ENCODE measurements around the gene WDR74.

Gene WDR74

DNA sequence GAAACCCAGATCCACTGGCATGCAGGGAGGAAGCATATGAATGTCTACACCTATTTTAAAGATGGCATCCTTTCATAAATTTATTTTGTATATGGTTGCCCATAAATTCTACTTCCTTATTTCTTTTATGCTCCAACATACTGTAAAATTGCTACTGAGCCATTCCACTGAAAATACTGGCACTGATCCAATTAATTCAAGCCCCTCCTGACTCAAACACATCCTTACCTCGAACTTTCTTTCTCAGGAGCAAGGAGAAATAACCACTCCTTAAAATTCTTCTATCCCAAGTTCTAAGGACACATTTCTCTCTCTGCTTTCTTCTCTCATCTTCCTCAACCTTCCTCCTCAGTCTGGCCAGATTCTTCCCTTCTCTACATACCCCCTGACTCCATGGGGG lies 28.6 kb downstream of the WDR74 start:
- no peak overlapping the region for H3K4me3 ChIP-seq (ENCODE audit: low read depth, low read length)
- H2AFZ ChIP-seq (ENCODE audit: low read length, unreplicated experiment) = no peak overlapping the region
- peaks cover under 1% of the 10 kb centered on the region for H3K36me3 ChIP-seq (ENCODE audit: insufficient read depth, low read length)
- no peaks in the 10 kb centered on the region for H3K27me3 ChIP-seq (ENCODE audit: insufficient read depth, low read length)
- no peak overlapping the region for H3K27ac ChIP-seq (ENCODE audit: low read depth, low read length)
- no peaks in the 10 kb centered on the region for H3K79me2 ChIP-seq (ENCODE audit: control insufficient read depth, insufficient read depth, low read length, unreplicated experiment)
- peaks cover 13% of the 10 kb centered on the region for H3K4me1 ChIP-seq (ENCODE audit: control insufficient read depth, insufficient read depth, low read length, unreplicated experiment)

DNA sequence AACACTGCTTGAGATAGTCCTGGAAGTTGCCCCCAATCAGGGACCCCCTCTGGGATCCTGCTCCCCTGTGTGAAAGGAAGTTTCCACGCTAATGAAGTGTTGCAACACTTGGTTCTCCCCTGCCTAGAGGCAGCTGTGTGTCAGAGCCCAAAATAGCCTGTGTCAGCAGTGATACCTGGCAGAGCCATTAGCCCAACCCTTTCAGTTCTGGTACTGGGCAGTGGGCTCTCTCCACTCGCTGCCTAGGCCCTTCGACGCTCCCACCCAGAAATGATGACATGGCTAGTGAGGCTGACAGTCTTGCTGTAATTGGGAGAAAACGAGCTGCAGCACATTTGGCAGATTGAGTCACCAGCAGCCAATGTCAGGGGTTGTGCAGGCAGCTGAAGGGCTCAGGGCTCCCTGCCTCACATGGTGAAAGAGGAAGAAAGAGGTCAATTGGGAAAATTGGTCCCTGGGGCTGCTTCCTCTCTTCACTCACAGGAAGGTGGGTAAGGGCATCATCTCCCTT lies 32.7 kb downstream of the WDR74 start:
- Histone ChIP-seq H3K36me3 (ENCODE audit: insufficient read depth, low read length) (peaks cover 15% of the 10 kb centered on the region), H3K4me3 (ENCODE audit: low read depth, low read length) (no peak overlapping the region), H3K27ac (ENCODE audit: low read depth, low read length) (peak overlapping the region; percentile 16), H3K4me1 (ENCODE audit: control insufficient read depth, insufficient read depth, low read length, unreplicated experiment) (peaks cover 22% of the 10 kb centered on the region), H3K27me3 (ENCODE audit: insufficient read depth, low read length) (no peaks in the 10 kb centered on the region), H2AFZ (ENCODE audit: low read length, unreplicated experiment) (no peak overlapping the region), H3K79me2 (ENCODE audit: control insufficient read depth, insufficient read depth, low read length, unreplicated experiment) (peaks cover 32% of the 10 kb centered on the region)

DNA sequence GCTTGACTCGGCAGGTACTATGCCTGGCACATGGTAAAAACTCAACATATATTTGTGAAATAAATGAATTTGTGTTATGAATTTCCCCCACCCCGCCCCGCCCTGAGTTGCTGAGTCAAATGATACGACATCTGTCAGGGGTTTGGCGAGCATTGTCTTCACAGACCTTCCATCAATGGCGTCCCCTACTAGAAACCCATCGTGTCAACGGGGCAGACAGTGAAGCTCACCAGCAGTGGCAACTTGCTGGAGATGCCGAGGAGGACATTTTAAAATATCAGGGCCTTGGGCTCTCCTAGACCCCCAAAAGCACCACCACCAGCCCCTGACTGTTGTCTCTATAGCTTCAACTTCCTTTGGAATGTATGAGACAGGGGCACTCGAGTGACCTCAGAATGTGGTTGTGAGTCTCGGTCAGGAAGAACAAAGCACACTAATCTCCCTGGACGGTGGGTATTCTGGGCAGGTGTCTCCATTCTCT lies 33.4 kb downstream of the WDR74 start:
- Histone ChIP-seq H2AFZ (ENCODE audit: low read length, unreplicated experiment) (peak overlapping the region; percentile 78), H3K79me2 (ENCODE audit: control insufficient read depth, insufficient read depth, low read length, unreplicated experiment) (peaks cover 32% of the 10 kb centered on the region), H3K36me3 (ENCODE audit: insufficient read depth, low read length) (peaks cover 21% of the 10 kb centered on the region), H3K27me3 (ENCODE audit: insufficient read depth, low read length) (no peaks in the 10 kb centered on the region), H3K27ac (ENCODE audit: low read depth, low read length) (peak overlapping the region; percentile 16; the same call in 1 of the 2 replicates), H3K4me3 (ENCODE audit: low read depth, low read length) (peak overlapping the region; percentile 99), H3K4me1 (ENCODE audit: control insufficient read depth, insufficient read depth, low read length, unreplicated experiment) (peaks cover 22% of the 10 kb centered on the region)

DNA sequence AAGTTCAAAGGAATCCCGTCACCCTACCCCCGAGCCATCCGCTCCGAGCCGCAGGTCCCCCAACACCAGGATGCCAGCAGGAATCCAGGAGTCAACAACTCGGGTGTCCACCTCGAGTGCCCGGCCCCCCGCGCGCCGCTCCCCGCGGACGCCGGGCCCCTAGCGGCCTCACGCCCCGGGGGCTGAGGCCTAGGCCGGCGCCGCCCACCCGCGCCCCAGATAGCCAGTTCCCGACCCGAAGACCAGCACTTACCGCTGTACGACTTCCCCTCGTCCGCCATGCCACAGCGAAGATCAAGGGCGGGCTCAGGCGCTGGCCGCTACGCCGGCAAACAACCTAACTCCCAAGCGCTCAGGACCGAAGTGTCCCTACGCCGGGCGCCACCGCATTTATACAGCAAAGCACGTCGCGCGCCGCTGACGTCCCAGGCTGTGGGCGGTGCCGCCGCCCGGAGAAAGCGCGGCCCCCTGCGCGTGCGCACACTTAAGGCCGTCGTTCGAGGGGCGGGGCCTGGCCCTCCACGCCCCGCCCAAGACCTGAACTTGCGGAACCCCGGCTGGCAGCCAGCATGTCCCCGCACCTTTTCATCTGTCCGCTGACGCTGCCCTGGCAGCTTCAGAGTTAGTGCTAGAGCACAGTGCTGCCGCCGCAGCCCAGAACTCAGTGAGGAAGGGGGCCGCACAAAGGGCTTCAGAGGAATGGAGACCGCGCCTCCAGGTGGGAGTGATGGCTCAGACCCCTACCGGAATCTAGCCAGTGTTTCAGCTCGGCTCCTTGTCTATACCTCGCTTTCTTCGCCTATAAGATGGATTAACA lies 34.1 kb downstream of the WDR74 start, which contains the start of gene NXF1:
TSS of gene NXF1 (minus strand) at position 365 of the 817 bp plus-strand sequence. CDS start at position 281, 84 bp downstream.
- Histone ChIP-seq H3K4me1 (ENCODE audit: control insufficient read depth, insufficient read depth, low read length, unreplicated experiment) (peaks cover 22% of the 10 kb centered on the region), H3K27me3 (ENCODE audit: insufficient read depth, low read length) (no peaks in the 10 kb centered on the region), H3K4me3 (ENCODE audit: low read depth, low read length) (peak within 1 kb of the TSS; percentile 99), H3K36me3 (ENCODE audit: insufficient read depth, low read length) (peaks cover 25% of the 10 kb centered on the region), H3K79me2 (ENCODE audit: control insufficient read depth, insufficient read depth, low read length, unreplicated experiment) (peaks cover 32% of the 10 kb centered on the region), H2AFZ (ENCODE audit: low read length, unreplicated experiment) (peak within 1 kb of the TSS; percentile 78), H3K27ac (ENCODE audit: low read depth, low read length) (peak within 1 kb of the TSS; percentile 66)

DNA sequence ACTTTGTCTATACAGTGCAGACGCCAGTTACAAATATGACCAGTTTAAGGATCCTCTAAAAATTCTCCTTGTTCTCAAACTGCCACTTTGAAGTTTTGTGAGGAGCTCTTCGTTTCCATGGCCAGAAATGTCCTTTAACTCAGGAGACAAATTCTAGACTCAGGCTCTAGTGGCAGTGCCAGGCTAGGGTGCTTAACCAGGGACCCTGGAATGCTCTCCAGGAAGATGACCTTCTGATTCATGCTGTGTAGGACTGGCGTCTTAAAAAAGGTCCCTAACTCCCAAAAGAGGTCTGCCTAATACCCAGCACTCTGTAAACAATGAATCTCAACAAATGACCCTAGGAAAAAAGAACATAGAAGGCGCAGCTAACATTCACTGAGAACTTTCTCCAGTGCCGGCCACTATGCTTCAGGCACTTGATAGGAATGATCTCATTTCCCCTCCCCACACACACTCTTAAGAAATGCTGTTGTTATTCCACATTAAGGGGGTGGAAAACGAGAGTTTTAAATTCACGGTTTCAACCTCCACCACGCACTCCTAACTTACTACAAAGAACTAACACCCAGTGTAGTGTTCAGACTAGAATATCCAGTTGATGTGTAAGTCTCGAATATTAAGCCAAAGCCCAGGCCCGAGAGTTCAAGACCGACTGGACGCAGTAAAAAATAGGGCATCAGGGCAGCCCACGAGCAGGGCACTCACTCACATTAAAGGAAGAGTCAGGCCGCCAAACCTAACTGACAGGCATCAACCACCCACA lies 34.9 kb downstream of the WDR74 start:
- H3K27ac ChIP-seq (ENCODE audit: low read depth, low read length) = peak overlapping the region; percentile 66
- peak overlapping the region; percentile 99 for H3K4me3 ChIP-seq (ENCODE audit: low read depth, low read length)
- peaks cover 32% of the 10 kb centered on the region for H3K79me2 ChIP-seq (ENCODE audit: control insufficient read depth, insufficient read depth, low read length, unreplicated experiment)
- H2AFZ ChIP-seq (ENCODE audit: low read length, unreplicated experiment) = no peak overlapping the region
- peaks cover 22% of the 10 kb centered on the region for H3K4me1 ChIP-seq (ENCODE audit: control insufficient read depth, insufficient read depth, low read length, unreplicated experiment)
- H3K27me3 ChIP-seq (ENCODE audit: insufficient read depth, low read length) = no peaks in the 10 kb centered on the region
- peaks cover 25% of the 10 kb centered on the region for H3K36me3 ChIP-seq (ENCODE audit: insufficient read depth, low read length)

DNA sequence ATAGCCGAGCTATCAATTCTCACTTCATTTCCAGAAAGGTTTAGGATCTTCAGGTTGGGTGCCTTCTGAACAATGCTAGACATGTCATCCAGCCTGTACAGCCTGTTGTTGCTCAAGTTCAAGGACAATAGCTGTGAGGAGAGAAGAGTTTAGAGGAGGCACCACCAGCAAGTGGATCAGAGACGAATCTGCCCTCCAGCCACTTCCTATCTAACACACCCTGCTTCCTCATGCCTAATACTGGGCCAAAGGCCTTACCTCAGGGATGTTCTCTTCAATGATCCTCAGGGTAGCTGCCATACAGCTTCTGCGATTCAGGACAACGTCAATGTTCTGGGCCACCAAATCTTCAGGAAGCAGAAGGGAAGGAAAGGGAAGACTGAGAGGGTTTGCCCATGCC lies 38.3 kb downstream of the WDR74 start:
- H3K4me1 ChIP-seq (ENCODE audit: control insufficient read depth, insufficient read depth, low read length, unreplicated experiment) = peaks cover 11% of the 10 kb centered on the region
- no peak overlapping the region for H2AFZ ChIP-seq (ENCODE audit: low read length, unreplicated experiment)
- no peak overlapping the region for H3K4me3 ChIP-seq (ENCODE audit: low read depth, low read length)
- H3K79me2 ChIP-seq (ENCODE audit: control insufficient read depth, insufficient read depth, low read length, unreplicated experiment) = peaks cover 32% of the 10 kb centered on the region
- H3K27me3 ChIP-seq (ENCODE audit: insufficient read depth, low read length) = no peaks in the 10 kb centered on the region
- H3K27ac ChIP-seq (ENCODE audit: low read depth, low read length) = no peak overlapping the region
- H3K36me3 ChIP-seq (ENCODE audit: insufficient read depth, low read length) = peaks cover 25% of the 10 kb centered on the region

DNA sequence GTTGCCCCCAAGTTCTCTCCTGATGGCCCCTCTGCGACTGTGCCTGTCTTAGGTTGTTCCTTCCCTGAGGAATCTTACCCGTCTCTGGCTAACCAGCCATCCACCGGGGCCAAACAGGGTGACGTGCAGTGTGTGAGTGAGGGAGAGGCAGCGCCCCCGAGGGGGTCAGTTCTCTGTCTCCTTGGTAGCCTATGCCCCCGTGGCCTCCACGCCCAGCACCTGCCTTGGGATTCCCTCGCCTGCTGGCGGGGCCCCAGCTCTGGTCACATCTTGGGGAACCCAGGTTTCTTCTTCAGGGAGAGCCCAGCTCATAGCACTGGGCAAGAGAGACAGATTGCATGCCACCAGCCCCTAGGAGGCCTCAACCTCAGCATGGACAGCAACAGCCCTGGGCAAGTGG lies 39.9 kb downstream of the WDR74 start:
- Histone ChIP-seq H3K4me3 (ENCODE audit: low read depth, low read length) (no peak overlapping the region), H3K36me3 (ENCODE audit: insufficient read depth, low read length) (peaks cover 27% of the 10 kb centered on the region)

DNA sequence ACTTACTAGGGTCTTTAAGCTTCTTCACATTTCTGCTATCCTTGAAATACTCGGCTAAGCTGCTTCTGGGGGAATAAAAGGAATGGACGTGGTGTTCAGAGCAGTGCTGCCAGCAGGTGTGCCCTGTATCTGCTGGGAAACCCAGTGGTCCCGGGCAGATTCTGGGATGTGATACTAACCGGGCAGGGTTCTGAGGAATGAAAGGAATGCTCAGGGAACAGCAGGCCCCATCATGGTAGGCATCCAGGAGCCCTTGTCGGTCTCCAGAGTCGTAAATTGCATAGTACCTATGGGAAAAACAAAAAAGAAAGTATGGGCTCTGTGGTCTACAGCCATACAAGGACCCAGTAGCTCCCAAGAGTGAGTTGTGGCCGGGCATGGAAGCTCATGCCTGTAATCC lies 43.1 kb downstream of the WDR74 start:
- Histone ChIP-seq H3K4me1 (ENCODE audit: control insufficient read depth, insufficient read depth, low read length, unreplicated experiment) (peaks cover 7% of the 10 kb centered on the region), H3K27me3 (ENCODE audit: insufficient read depth, low read length) (no peaks in the 10 kb centered on the region), H3K4me3 (ENCODE audit: low read depth, low read length) (no peak overlapping the region), H3K36me3 (ENCODE audit: insufficient read depth, low read length) (peaks cover 13% of the 10 kb centered on the region), H3K27ac (ENCODE audit: low read depth, low read length) (no peak overlapping the region), H3K79me2 (ENCODE audit: control insufficient read depth, insufficient read depth, low read length, unreplicated experiment) (no peaks in the 10 kb centered on the region), H2AFZ (ENCODE audit: low read length, unreplicated experiment) (no peak overlapping the region)

More for the DNA sequence above, 39.9 kb downstream of the WDR74 start:
- H3K27ac ChIP-seq (ENCODE audit: low read depth, low read length) = no peak overlapping the region
- peaks cover 9% of the 10 kb centered on the region for H3K4me1 ChIP-seq (ENCODE audit: control insufficient read depth, insufficient read depth, low read length, unreplicated experiment)
- H3K79me2 ChIP-seq (ENCODE audit: control insufficient read depth, insufficient read depth, low read length, unreplicated experiment) = peaks cover 24% of the 10 kb centered on the region
- no peaks in the 10 kb centered on the region for H3K27me3 ChIP-seq (ENCODE audit: insufficient read depth, low read length)
- no peak overlapping the region for H2AFZ ChIP-seq (ENCODE audit: low read length, unreplicated experiment)

DNA sequence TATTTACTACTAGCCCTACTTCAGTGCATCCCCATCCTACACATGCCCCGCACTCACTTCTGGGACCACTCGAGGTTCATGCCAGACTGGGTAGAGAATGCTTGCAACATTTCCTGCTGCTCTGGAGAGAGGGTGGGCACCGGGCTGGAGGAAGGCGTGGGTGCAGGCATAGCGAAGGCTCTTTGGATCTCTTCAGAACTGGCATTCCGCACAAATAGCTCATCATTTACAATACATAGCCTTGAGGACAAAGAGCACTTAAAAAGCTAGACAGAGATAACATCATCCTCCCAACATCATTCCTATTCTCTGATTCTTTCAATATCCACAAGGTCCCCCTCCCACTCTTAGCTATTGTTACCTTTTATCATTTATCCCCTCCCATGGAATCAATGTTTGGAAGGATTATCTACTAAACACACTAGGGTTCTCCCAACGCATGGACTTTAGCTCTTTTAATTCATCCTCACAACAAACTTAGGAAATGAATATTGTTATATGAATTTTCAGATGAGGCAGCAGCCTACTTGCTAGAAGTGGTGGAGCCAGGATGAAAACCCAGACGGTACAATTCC lies 45.1 kb downstream of the WDR74 start:
- Histone ChIP-seq H3K79me2 (ENCODE audit: control insufficient read depth, insufficient read depth, low read length, unreplicated experiment) (peaks cover 18% of the 10 kb centered on the region), H3K27ac (ENCODE audit: low read depth, low read length) (peak overlapping the region; percentile 33; the same call in 1 of the 2 replicates), H3K4me3 (ENCODE audit: low read depth, low read length) (no peak overlapping the region), H3K4me1 (ENCODE audit: control insufficient read depth, insufficient read depth, low read length, unreplicated experiment) (peaks cover 18% of the 10 kb centered on the region), H2AFZ (ENCODE audit: low read length, unreplicated experiment) (no peak overlapping the region), H3K27me3 (ENCODE audit: insufficient read depth, low read length) (no peaks in the 10 kb centered on the region), H3K36me3 (ENCODE audit: insufficient read depth, low read length) (peaks cover 6% of the 10 kb centered on the region)

DNA sequence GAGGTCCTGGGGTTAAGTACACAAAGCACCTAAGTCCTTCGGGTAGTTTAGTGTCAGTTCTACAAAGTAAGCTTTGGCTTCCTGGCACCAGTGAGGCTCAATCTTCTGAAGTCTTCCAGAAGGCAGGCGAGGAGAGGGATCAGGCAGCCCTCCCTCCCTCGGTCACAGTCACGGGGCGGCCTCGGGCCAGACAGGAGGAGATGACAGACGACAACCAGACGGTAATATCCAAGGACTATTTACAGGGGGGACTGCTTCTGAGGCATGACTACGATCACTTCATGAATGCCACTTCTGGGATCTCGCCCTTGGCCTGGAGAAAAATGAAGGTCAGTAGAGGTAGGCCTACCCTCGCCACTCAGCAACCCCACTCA lies 47.2 kb downstream of the WDR74 start:
- peak overlapping the region; percentile 51 for H2AFZ ChIP-seq (ENCODE audit: low read length, unreplicated experiment)
- H3K79me2 ChIP-seq (ENCODE audit: control insufficient read depth, insufficient read depth, low read length, unreplicated experiment) = peaks cover 33% of the 10 kb centered on the region
- H3K27ac ChIP-seq (ENCODE audit: low read depth, low read length) = peak overlapping the region; percentile 45
- peak overlapping the region; percentile 86 for H3K4me3 ChIP-seq (ENCODE audit: low read depth, low read length)
- peaks cover 20% of the 10 kb centered on the region for H3K4me1 ChIP-seq (ENCODE audit: control insufficient read depth, insufficient read depth, low read length, unreplicated experiment)
- no peaks in the 10 kb centered on the region for H3K27me3 ChIP-seq (ENCODE audit: insufficient read depth, low read length)
- H3K36me3 ChIP-seq (ENCODE audit: insufficient read depth, low read length) = peaks cover 6% of the 10 kb centered on the region

Data from ACC112 (cell line).